Esophagus muscularis mucosa (tissue), 4 donors: Measurements from ENCODE around the gene INSR. TPM values are rescaled to one million over a fixed set of nuclear protein-coding genes. Genes with fewer than 3 reads are reported as not detected.

ENCODE experiments used
- DNase-seq: peaks from one replicate; pipeline ENCODE4 v3.0.0-alpha.2; 2017; ENCODE audit errors: extremely low spot score
- H3K27ac ChIP-seq, 4 donors: fragments of 200-600 bp; sonication (generic); replicated peaks in 1 of 4; 1 replicate in 3 of 4; 2 replicates in 1 of 4; pipeline ENCODE4 v1.5.1; 2016 to 2019; ENCODE audit warnings: mild to moderate bottlenecking in 1 of 4
- H3K27me3 ChIP-seq, 4 donors: fragments of 200-600 bp; sonication (generic); one replicate each; pipeline versions ENCODE4 v1.5.1 to v1.6.0; 2016 to 2019
- H3K36me3 ChIP-seq, 4 donors: fragments of 200-600 bp; sonication (generic); one replicate each; pipeline ENCODE4 v1.5.1; 2016 to 2019
- H3K4me1 ChIP-seq, 4 donors: fragments of 200-600 bp; sonication (generic); one replicate each; pipeline ENCODE4 v1.5.1; 2016 to 2019
- H3K4me3 ChIP-seq, 4 donors: fragments of 200-600 bp; sonication (generic); 1 replicate in 2 of 4; 2 replicates in 2 of 4; pipeline ENCODE4 v1.5.1; 2016 to 2019; ENCODE audit warnings: mild to moderate bottlenecking in 4 of 4, moderate library complexity in 1 of 4
- H3K9me3 ChIP-seq, 4 donors: fragments of 200-600 bp; sonication (generic); 1 replicate in 3 of 4; 2 replicates in 1 of 4; pipeline ENCODE4 v1.5.1; 2016 to 2019
- CTCF ChIP-seq, 3 experiments: fragments of 200-600 bp in 2 of 3; fragments of 450-650 bp in 1 of 3; sonication (generic) in 2 of 3; IDR thresholded peaks; one replicate each; pipeline ENCODE4 v1.5.1; 2017 to 2019; ENCODE audit warnings: antibody characterized with exemption in 3 of 3, mild to moderate bottlenecking in 2 of 3, moderate library complexity in 1 of 3
- EP300 ChIP-seq: sonication (generic); formaldehyde crosslinking; IDR thresholded peaks from one replicate; pipeline ENCODE4 v1.6.1; 2017; ENCODE audit warnings: antibody characterized with exemption
- POLR2A ChIP-seq: fragments of 450-650 bp; IDR thresholded peaks from one replicate; pipeline ENCODE4 v1.6.1; 2017; ENCODE audit warnings: antibody characterized with exemption, moderate library complexity, mild to moderate bottlenecking, low read depth
- POLR2AphosphoS5 ChIP-seq, 2 donors: sonication (generic); formaldehyde crosslinking; IDR thresholded peaks; one replicate each; pipeline ENCODE4 v1.6.1; 2017; ENCODE audit warnings: antibody characterized with exemption in 2 of 2
- WGBS: methylation state at CpG from one replicate; pipeline ENCODE4 v1.1.5; 2018; 5-methylcytosine and 5-hydroxymethylcytosine counted together
- intact Hi-C: fragments of 100-400 bp; cut with DNase I; formaldehyde crosslinking; loops from one replicate; pipeline ENCODE4 v1.15.1; 2023
- total RNA-seq, 4 donors: library from RNA; depleted of rRNA; stranded (reverse); fragments of >200 nt; gene quantifications; one replicate each; pipeline versions ENCODE4 v1.1.0 to v1.2.1, GENCODE V29; 2016

Gene INSR
- total RNA-seq, 4 donors from 2014 or later = 72.3 to 143 (median 92.5) TPM

DNA sequence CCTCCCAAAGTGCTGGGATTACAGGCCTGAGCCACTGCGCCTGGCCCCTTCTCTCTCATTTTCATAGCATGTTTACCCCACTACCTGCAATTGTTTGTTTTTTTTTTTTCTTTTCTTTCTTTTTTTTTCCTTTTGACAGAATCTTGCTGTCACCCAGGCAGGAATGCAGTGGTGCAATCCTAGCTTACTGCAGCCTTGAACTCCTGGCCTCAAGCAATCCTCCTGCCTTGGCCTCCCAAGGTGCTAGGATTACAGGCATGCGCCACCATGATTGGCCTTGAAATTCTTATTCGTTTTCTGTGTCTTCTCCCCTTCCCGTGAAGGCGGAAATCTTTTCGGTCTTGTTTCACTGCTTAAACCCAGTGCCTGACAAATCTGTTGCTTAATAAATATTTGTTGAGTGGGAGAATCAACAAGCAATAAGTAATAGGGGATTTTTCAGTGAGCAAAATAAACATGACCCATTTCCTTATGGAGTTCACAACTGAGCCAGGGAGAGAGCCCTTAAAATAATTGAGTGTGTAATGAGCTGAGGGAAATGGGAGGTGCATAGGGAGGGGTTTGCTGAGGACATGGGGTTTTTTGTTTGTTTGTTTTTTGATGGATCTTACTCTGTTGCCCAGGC is 1.8 kb upstream of the INSR start:
- DNase-seq = no peak
- Histone ChIP-seq H3K27me3 (peaks cover 0 to 3% (median 0%) of the 10 kb centered on the region in 4 donors), H3K36me3 (no peaks in the 10 kb centered on the region), H3K4me1 (peaks cover 18 to 35% (median 21%) of the 10 kb centered on the region in 4 donors), H3K9me3 (no peaks in the 10 kb centered on the region), H3K27ac (no peak overlapping the region), H3K4me3 (no peak overlapping the region)
- 96% methylated on average over 6 of the region's 6 CpGs for WGBS
- TF ChIP-seq POLR2A (no peak), EP300 (no peak), POLR2AphosphoS5 (IDR thresholded peaks at IDR 0.05) (no peak), CTCF (IDR thresholded peaks at IDR 0.05) (no peak)
- intact Hi-C loops = loop anchor here (5.0 kb wide), 1 partner anchor 149 kb away; no protein-coding TSS in a partner anchor

DNA sequence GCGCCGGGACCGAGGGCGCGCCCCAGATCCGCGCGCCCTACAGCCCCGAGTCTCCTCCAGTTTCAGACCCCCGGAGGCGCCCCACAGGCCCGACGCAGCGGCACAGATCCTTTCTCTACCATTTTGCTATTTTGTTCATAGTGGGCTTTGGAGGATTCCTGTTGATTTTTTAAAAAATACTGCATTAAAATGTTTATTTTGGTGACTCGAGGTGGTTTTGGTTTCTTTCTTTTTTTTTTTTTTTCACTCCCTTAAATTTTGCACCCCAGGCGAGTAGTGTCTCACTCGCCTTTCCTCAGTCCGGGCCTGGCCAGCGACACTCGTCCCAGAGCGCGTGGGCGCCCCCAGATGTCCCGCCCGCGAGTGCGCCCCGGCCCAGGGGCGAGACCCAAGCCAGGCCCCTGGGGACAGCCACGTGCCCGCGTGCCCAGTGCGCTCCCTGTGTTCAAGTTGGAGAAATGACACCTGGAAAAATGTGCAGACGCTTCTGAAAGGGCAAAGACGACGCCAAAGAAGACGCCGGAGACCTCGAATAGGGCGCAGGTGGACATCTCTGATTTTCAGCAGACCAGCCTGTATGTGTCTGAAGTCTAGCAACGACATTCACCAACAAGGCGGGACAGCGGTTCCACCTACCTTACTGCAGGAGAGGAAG is 471 bp upstream of the INSR start:
- Histone ChIP-seq H3K4me3 (peak overlapping the region; percentile 83 to 100 (median 100)), H3K27me3 (peaks cover 0 to 3% (median 0%) of the 10 kb centered on the region in 4 donors), H3K4me1 (peaks cover 18 to 48% (median 28%) of the 10 kb centered on the region in 4 donors), H3K9me3 (no peaks in the 10 kb centered on the region), H3K27ac (peak overlapping the region; percentile 90 to 94 (median 94)), H3K36me3 (no peaks in the 10 kb centered on the region)
- no peak for DNase-seq
- peak in 1 of 2 donors; percentile 10 for TF ChIP-seq POLR2AphosphoS5 (IDR thresholded peaks at IDR 0.05)
- TF ChIP-seq EP300 = no peak
- peak; percentile 46 to 48 (median 46) for TF ChIP-seq CTCF (IDR thresholded peaks at IDR 0.05)
- no peak for TF ChIP-seq POLR2A
- intact Hi-C loops = loop anchor here (1.0 to 5.0 kb wide), 2 partner anchors 96 to 147 kb away; no protein-coding TSS in a partner anchor
- WGBS = 6% methylated on average over 29 of the region's 43 CpGs

- DNase-seq = no peak
- Histone ChIP-seq H3K36me3 (no peaks in the 10 kb centered on the region), H3K4me3 (peak overlapping the region; percentile 83 to 100 (median 100)), H3K9me3 (no peaks in the 10 kb centered on the region), H3K4me1 (peaks cover 18 to 63% (median 42%) of the 10 kb centered on the region in 4 donors), H3K27me3 (no peaks in the 10 kb centered on the region), H3K27ac (peak overlapping the region; percentile 90 to 94 (median 94))
- intact Hi-C loops = no loop called here
- TF ChIP-seq POLR2A = no peak
- WGBS = 16% methylated on average over 23 of the region's 54 CpGs
Observed at GRCh38 chr19:7292950-7293761, 1.1 kb downstream of the INSR start.

DNA sequence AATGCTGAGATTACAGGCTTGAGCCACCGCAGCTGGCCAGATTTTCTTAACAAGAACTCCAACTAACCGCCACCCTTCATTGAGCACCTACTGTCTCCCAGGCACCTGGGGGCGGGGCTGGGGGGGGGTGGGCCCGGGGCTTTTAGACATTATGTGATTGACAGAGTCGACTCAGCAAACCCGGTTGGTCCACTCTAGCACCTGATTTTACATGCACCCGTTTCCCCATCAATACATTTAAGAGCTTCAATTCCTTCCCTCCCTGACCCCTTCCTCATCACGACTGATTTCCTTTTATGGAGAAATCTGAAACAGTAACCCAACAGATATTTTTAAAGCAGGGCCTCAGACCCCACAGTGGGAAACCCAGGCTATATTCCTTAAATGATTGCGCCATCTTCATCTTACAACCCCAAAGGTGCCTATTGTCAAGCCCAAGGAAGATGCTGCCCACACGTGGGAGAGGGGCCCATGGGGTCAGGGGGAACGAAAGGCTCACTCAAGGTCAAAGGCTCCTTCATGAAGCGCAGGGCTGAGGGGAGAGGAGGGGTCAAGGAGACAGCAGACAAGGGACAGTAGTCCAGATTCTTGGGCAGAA is 1.8 kb downstream of the INSR start:
- intact Hi-C loops = no loop called here
- no peak for DNase-seq
- 65% methylated on average over 12 of the region's 12 CpGs for WGBS

More for the DNA sequence above, 1.8 kb downstream of the INSR start:
- Histone ChIP-seq H3K4me3 (peak overlapping the region; percentile 83 to 100 (median 100)), H3K27ac (peak overlapping the region; percentile 90 to 94 (median 94)), H3K9me3 (no peaks in the 10 kb centered on the region), H3K27me3 (no peaks in the 10 kb centered on the region), H3K36me3 (no peaks in the 10 kb centered on the region), H3K4me1 (peaks cover 21 to 70% (median 44%) of the 10 kb centered on the region in 4 donors)
- TF ChIP-seq POLR2AphosphoS5 (IDR thresholded peaks at IDR 0.05) (no peak), CTCF (IDR thresholded peaks at IDR 0.05) (no peak), EP300 (no peak), POLR2A (no peak)
